Esophagus muscularis mucosa (tissue), 4 donors: ENCODE results near the gene HOXD8. TPM values are rescaled to one million over a fixed set of nuclear protein-coding genes. Genes with fewer than 3 reads are reported as not detected.
A peak's percentile ranks its signal among the peaks of the same experiment; 100 is the strongest.

Source experiments
- DNase-seq: peaks from one replicate; pipeline ENCODE4 v3.0.0-alpha.2; 2017; ENCODE audit errors: extremely low spot score
- H3K27ac ChIP-seq, 4 donors: fragments of 200-600 bp; sonication (generic); replicated peaks in 1 of 4; 1 replicate in 3 of 4; 2 replicates in 1 of 4; pipeline ENCODE4 v1.5.1; 2016 to 2019; ENCODE audit warnings: mild to moderate bottlenecking in 1 of 4
- H3K27me3 ChIP-seq, 4 donors: fragments of 200-600 bp; sonication (generic); one replicate each; pipeline versions ENCODE4 v1.5.1 to v1.6.0; 2016 to 2019
- H3K36me3 ChIP-seq, 4 donors: fragments of 200-600 bp; sonication (generic); one replicate each; pipeline ENCODE4 v1.5.1; 2016 to 2019
- H3K4me1 ChIP-seq, 4 donors: fragments of 200-600 bp; sonication (generic); one replicate each; pipeline ENCODE4 v1.5.1; 2016 to 2019
- H3K4me3 ChIP-seq, 4 donors: fragments of 200-600 bp; sonication (generic); 1 replicate in 2 of 4; 2 replicates in 2 of 4; pipeline ENCODE4 v1.5.1; 2016 to 2019; ENCODE audit warnings: mild to moderate bottlenecking in 4 of 4, moderate library complexity in 1 of 4
- H3K9me3 ChIP-seq, 4 donors: fragments of 200-600 bp; sonication (generic); 1 replicate in 3 of 4; 2 replicates in 1 of 4; pipeline ENCODE4 v1.5.1; 2016 to 2019
- CTCF ChIP-seq, 3 experiments: fragments of 200-600 bp in 2 of 3; fragments of 450-650 bp in 1 of 3; sonication (generic) in 2 of 3; IDR thresholded peaks; one replicate each; pipeline ENCODE4 v1.5.1; 2017 to 2019; ENCODE audit warnings: antibody characterized with exemption in 3 of 3, mild to moderate bottlenecking in 2 of 3, moderate library complexity in 1 of 3
- EP300 ChIP-seq: sonication (generic); formaldehyde crosslinking; IDR thresholded peaks from one replicate; pipeline ENCODE4 v1.6.1; 2017; ENCODE audit warnings: antibody characterized with exemption
- POLR2A ChIP-seq: fragments of 450-650 bp; IDR thresholded peaks from one replicate; pipeline ENCODE4 v1.6.1; 2017; ENCODE audit warnings: antibody characterized with exemption, moderate library complexity, mild to moderate bottlenecking, low read depth
- POLR2AphosphoS5 ChIP-seq, 2 donors: sonication (generic); formaldehyde crosslinking; IDR thresholded peaks; one replicate each; pipeline ENCODE4 v1.6.1; 2017; ENCODE audit warnings: antibody characterized with exemption in 2 of 2
- WGBS: methylation state at CpG from one replicate; pipeline ENCODE4 v1.1.5; 2018; 5-methylcytosine and 5-hydroxymethylcytosine counted together
- intact Hi-C: fragments of 100-400 bp; cut with DNase I; formaldehyde crosslinking; loops from one replicate; pipeline ENCODE4 v1.15.1; 2023
- total RNA-seq, 4 donors: library from RNA; depleted of rRNA; stranded (reverse); fragments of >200 nt; gene quantifications; one replicate each; pipeline versions ENCODE4 v1.1.0 to v1.2.1, GENCODE V29; 2016

HOXD8 gene
- total RNA-seq, 4 donors from 2014 or later = 3.7 to 4.8 (median 4.3) TPM

DNA sequence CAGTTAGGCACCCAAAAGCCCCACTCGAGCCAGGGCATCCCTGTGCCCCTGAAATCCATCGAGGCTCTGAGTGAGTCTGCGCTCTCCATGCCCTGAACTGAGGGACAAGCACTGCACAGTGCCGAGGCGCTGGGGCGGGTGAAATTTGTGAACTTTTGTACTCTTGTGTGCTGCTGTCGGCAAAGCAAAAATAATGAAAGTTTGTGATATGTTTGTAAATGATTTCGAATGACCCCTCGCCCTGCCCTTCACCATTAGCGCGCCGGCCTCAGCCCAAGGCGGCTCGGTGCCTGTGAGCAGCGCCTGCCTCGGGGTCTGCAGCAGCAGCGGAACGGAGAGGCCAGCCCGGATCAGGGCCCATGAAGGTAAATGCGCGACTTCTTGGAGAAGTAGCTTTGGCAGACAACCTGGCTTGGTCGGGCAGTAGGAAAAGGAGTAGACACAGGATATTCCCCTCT is 20.0 kb downstream of the HOXD8 start:
- Histone ChIP-seq H3K4me1 (peaks cover 3 to 26% (median 13%) of the 10 kb centered on the region in 4 donors), H3K4me3 (no peak overlapping the region), H3K27ac (no peak overlapping the region), H3K9me3 (no peaks in the 10 kb centered on the region), H3K36me3 (no peaks in the 10 kb centered on the region), H3K27me3 (peaks cover 0 to 100% (median 67%) of the 10 kb centered on the region in 4 donors)
- DNase-seq = no peak
- intact Hi-C loops = no loop called here
- no peak for TF ChIP-seq CTCF (IDR thresholded peaks at IDR 0.05)
- WGBS = 60% methylated on average over 22 of the region's 22 CpGs

GRCh38 chr2:176149939-176150583 is 20.6 kb downstream of the HOXD8 start:
- Histone ChIP-seq H3K36me3 (no peaks in the 10 kb centered on the region), H3K27me3 (peaks cover 0 to 100% (median 66%) of the 10 kb centered on the region in 4 donors), H3K9me3 (no peaks in the 10 kb centered on the region), H3K4me1 (peaks cover 3 to 26% (median 13%) of the 10 kb centered on the region in 4 donors), H3K4me3 (no peak overlapping the region), H3K27ac (no peak overlapping the region)
- DNase-seq = no peak
- intact Hi-C loops = no loop called here
- 46% methylated on average over 24 of the region's 24 CpGs for WGBS
- TF ChIP-seq EP300 = no peak
- no peak for TF ChIP-seq CTCF (IDR thresholded peaks at IDR 0.05)
- TF ChIP-seq POLR2A = no peak
- no peak for TF ChIP-seq POLR2AphosphoS5 (IDR thresholded peaks at IDR 0.05)

- no peak for DNase-seq
- no peak overlapping the region for H3K27ac ChIP-seq
- H3K27me3 ChIP-seq = peaks cover 0 to 100% (median 67%) of the 10 kb centered on the region in 4 donors
- WGBS = 46% methylated on average over 14 of the region's 14 CpGs
- no peaks in the 10 kb centered on the region for H3K9me3 ChIP-seq
- intact Hi-C loops = no loop called here
- TF ChIP-seq CTCF (IDR thresholded peaks at IDR 0.05) (no peak), EP300 (no peak), POLR2AphosphoS5 (IDR thresholded peaks at IDR 0.05) (no peak), POLR2A (no peak)
- peaks cover 3 to 26% (median 13%) of the 10 kb centered on the region in 4 donors for H3K4me1 ChIP-seq
- no peaks in the 10 kb centered on the region for H3K36me3 ChIP-seq
- H3K4me3 ChIP-seq = no peak overlapping the region
These were observed 21.3 kb downstream of the HOXD8 start for GRCh38 chr2:176150584-176151441.

DNA sequence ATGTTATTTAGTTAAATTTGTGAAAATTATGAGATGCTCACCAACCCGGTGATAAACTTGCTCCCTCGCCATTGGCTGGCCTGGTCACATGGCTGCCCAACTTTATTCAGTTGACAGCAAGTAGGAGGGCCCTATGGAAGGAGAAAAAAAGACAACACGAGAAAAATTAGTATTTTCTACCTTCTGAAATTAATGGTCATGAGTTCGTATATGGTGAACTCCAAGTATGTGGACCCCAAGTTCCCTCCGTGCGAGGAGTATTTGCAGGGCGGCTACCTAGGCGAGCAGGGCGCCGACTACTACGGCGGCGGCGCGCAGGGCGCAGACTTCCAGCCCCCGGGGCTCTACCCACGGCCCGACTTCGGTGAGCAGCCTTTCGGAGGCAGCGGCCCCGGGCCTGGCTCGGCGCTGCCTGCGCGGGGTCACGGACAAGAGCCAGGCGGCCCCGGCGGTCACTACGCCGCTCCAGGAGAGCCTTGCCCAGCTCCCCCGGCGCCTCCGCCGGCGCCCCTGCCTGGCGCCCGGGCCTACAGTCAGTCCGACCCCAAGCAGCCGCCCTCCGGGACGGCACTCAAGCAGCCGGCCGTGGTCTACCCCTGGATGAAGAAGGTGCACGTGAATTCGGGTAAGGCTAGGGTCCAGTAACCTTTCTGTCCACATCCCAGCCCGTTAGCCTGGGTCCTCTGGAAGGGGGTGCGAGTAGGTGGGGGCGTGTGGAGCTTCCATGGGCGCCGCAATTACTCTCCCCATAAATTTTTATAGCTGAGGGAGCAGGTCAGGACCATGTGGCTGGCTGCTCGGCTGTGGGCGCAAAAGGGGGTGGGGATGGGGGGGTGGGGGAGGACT is 22.2 kb downstream of the HOXD8 start, which contains the start of gene HOXD4:
TSS of gene HOXD4 (plus strand) at position 109 of the 846 bp plus-strand sequence. CDS start at position 193, 84 bp downstream.
- H3K27me3 ChIP-seq = peaks cover 0 to 100% (median 67%) of the 10 kb centered on the region in 4 donors
- 26% methylated on average over 34 of the region's 55 CpGs for WGBS
- no peaks in the 10 kb centered on the region for H3K9me3 ChIP-seq
- intact Hi-C loops = no loop called here
- no peak within 1 kb of the TSS for H3K27ac ChIP-seq
- H3K4me1 ChIP-seq = peaks cover 3 to 30% (median 14%) of the 10 kb centered on the region in 4 donors
- no peak for TF ChIP-seq POLR2AphosphoS5 (IDR thresholded peaks at IDR 0.05)
- DNase-seq = no peak
- peak within 1 kb of the TSS; percentile 21 to 40 (median 34) for H3K4me3 ChIP-seq
- H3K36me3 ChIP-seq = no peaks in the 10 kb centered on the region
